B cell (primary cell): ENCODE measurements around the gene SPPL2B. TPM values are rescaled to one million over a fixed set of nuclear protein-coding genes. Genes with fewer than 3 reads are reported as not detected.

Experiments
- ATAC-seq: fragments of 200-7000 bp; cut with Tn5 transposase; one replicate; pipeline ENCODE4 v1.10.0; 2021; ENCODE audit warnings: low read depth, mild to moderate bottlenecking, moderate number of reproducible peaks, moderate library complexity
- CTCF ChIA-PET: fragments of 350-600 bp; sonication (Branson Sonifier 250); formaldehyde crosslinking; loops from one replicate; lab custom pipeline; 2021; ENCODE audit warnings: antibody characterized with exemption, inconsistent platforms; lab: Charles Lee
- POLR2A ChIA-PET: fragments of 350-600 bp; sonication (Branson Sonifier 250); formaldehyde crosslinking; loops from one replicate; lab custom pipeline; 2021; ENCODE audit warnings: antibody characterized with exemption; lab: Charles Lee
- DNase-seq: peaks from one replicate; pipeline ENCODE4 v3.0.0; 2013
- H2AFZ ChIP-seq: 2 replicates; pipeline ENCODE4 v1.6.1; 2012; ENCODE audit warnings: mild to moderate bottlenecking, low read depth, low read length; ENCODE audit not compliant: insufficient read depth, poor library complexity, severe bottlenecking
- H3K27ac ChIP-seq, 2 donors: 1 replicate in 1 of 2; 2 replicates in 1 of 2; pipeline ENCODE4 v1.5.1; 2012 to 2013; ENCODE audit warnings: low read length in 2 of 2, mild to moderate bottlenecking in 2 of 2, moderate library complexity in 1 of 2
- H3K27me3 ChIP-seq, 4 experiments: fragments of 200-600 bp in 1 of 4; sonication (generic) in 1 of 4; replicated peaks in 1 of 4; 1 replicate in 2 of 4; 2 replicates in 2 of 4; pipeline versions ENCODE4 v1.6.1 to v1.7.0; 2013 to 2016; ENCODE audit warnings: low read length in 3 of 4, mild to moderate bottlenecking in 2 of 4, mixed read lengths in 1 of 4, moderate library complexity in 1 of 4; ENCODE audit not compliant: insufficient read depth in 4 of 4, control insufficient read depth in 3 of 4; ENCODE audit errors: control extremely low read depth in 1 of 4
- H3K36me3 ChIP-seq, 2 experiments: replicated peaks in 1 of 2; 1 replicate in 1 of 2; 2 replicates in 1 of 2; pipeline versions ENCODE4 v1.6.1 to v1.7.1; 2013; ENCODE audit warnings: low read length in 1 of 2; ENCODE audit not compliant: insufficient read depth in 2 of 2, control insufficient read depth in 1 of 2; ENCODE audit errors: control extremely low read depth in 1 of 2, extremely low read depth in 1 of 2
- H3K4me1 ChIP-seq, 2 donors: fragments of 200-600 bp in 1 of 2; sonication (generic) in 1 of 2; 1 replicate in 1 of 2; 2 replicates in 1 of 2; pipeline versions ENCODE4 v1.5.1 to v1.6.1; 2013 to 2017; ENCODE audit warnings: low read length in 2 of 2; ENCODE audit not compliant: control insufficient read depth in 2 of 2, insufficient read depth in 2 of 2
- H3K4me2 ChIP-seq: replicated peaks from 2 replicates; pipeline ENCODE3; 2012; ENCODE audit warnings: mild to moderate bottlenecking, low read depth, low read length; ENCODE audit not compliant: poor library complexity, severe bottlenecking
- H3K4me3 ChIP-seq, 5 experiments: fragments of 200-600 bp in 1 of 5; sonication (generic) in 1 of 5; 1 replicate in 3 of 5; 2 replicates in 2 of 5; pipeline versions ENCODE4 v1.5.1 to v1.7.0; 2011 to 2016; ENCODE audit warnings: low read length in 4 of 5, mild to moderate bottlenecking in 4 of 5, low read depth in 2 of 5, control low read depth in 1 of 5, moderate library complexity in 1 of 5; ENCODE audit not compliant: insufficient read depth in 1 of 5; ENCODE audit errors: control extremely low read depth in 1 of 5, extremely low read depth in 1 of 5
- H3K79me2 ChIP-seq: fragments of 200-600 bp; sonication (generic); one replicate; pipeline ENCODE4 v1.6.0; 2016; ENCODE audit warnings: low read length; ENCODE audit not compliant: control insufficient read depth, insufficient read depth
- H3K9ac ChIP-seq: fragments of 200-600 bp; sonication (generic); 2 replicates; pipeline ENCODE4 v1.6.1; 2017; ENCODE audit warnings: mild to moderate bottlenecking, low read length, moderate library complexity
- H3K9me3 ChIP-seq, 3 donors: one replicate each; pipeline versions ENCODE4 v1.6.1 to v1.7.1; 2013; ENCODE audit warnings: low read length in 2 of 3; ENCODE audit not compliant: control insufficient read depth in 2 of 3, insufficient read depth in 1 of 3; ENCODE audit errors: control extremely low read depth in 1 of 3
- H4K20me1 ChIP-seq: 2 replicates; pipeline ENCODE4 v1.6.0; 2012; ENCODE audit warnings: mild to moderate bottlenecking, low read length; ENCODE audit not compliant: insufficient read depth, control insufficient read depth, poor library complexity, severe bottlenecking
- H3K27ac Mint-ChIP-seq: one replicate; pipeline ENCODE4 v1.8.0; 2021; ENCODE audit warnings: mixed read lengths
- H3K27me3 Mint-ChIP-seq: one replicate; pipeline ENCODE4 v1.8.0; 2021; ENCODE audit warnings: mixed read lengths
- H3K4me1 Mint-ChIP-seq: one replicate; pipeline ENCODE4 v1.8.0; 2021; ENCODE audit warnings: mixed read lengths
- H3K4me3 Mint-ChIP-seq: one replicate; pipeline ENCODE4 v1.8.0; 2021; ENCODE audit warnings: mixed read lengths
- H3K9me3 Mint-ChIP-seq: one replicate; pipeline ENCODE4 v1.8.0; 2022; ENCODE audit warnings: mixed read lengths; ENCODE audit not compliant: insufficient read depth
- CTCF ChIP-seq: fragments of 200-600 bp; IDR thresholded peaks from one replicate; pipeline ENCODE4 v1.8.0; 2022; ENCODE audit warnings: antibody characterized with exemption, mild to moderate bottlenecking
- EZH2 ChIP-seq: IDR thresholded peaks from 2 replicates; pipeline ENCODE4 v1.6.1; 2012; ENCODE audit warnings: borderline replicate concordance, low read depth, mild to moderate bottlenecking, moderate library complexity, low read length; ENCODE audit not compliant: insufficient read depth, poor library complexity, severe bottlenecking
- WGBS: methylation state at CpG from one replicate; pipeline ENCODE4 v1.1.5; 2013; ENCODE audit warnings: missing lambda C conversion rate; ENCODE audit not compliant: insufficient coverage; 5-methylcytosine and 5-hydroxymethylcytosine counted together
- intact Hi-C: fragments of 100-400 bp; cut with micrococcal nuclease; formaldehyde crosslinking; loops from one replicate; pipeline ENCODE4 v1.10.0; 2022
- polyA plus RNA-seq: library from polyadenylated mRNA; depleted of rRNA; stranded (reverse); fragments of >200 nt; gene quantifications from 2 replicates; pipeline ENCODE4 v1.2.3, GENCODE V29; 2012
- total RNA-seq, 2 donors: library from RNA; stranded (reverse); fragments of 120-200 nt in 1 of 2; gene quantifications; 1 replicate in 1 of 2; 2 replicates in 1 of 2; pipeline versions ENCODE4 v1.2.3 to v1.2.4, GENCODE V29; 2013 to 2022

The SPPL2B gene
- total and polyA plus RNA-seq, 2 donors (not counting 1 experiment from before 2014, with no cell fraction given) = 415 to 479 TPM

DNA sequence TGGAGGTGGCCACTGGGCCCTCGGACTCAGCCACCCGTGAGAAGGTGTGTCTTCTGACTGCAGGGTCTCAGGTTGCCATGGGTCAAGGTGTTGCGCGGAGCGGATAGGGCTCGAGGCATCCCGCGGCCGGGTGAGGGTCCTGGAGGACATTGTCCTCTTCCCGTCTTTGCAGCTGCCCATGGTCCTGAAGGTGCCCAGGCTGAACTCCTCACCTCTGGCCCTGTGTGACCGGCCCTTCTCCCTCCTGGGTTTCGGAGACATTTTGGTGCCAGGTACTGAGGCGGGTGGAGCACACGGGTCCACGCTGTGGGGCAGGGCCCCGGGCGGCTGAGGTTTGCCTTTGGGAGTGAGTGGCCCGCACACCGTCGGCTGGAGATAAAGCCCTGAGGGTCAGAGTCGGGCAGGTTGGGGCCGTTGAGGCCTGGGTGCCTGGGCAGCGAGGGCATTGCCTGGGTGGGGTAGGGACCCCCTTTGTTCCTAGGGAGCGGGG, 15.9 kb downstream of the SPPL2B start:
- H3K4me3 Mint-ChIP-seq = no peak overlapping the region
- Histone ChIP-seq H2AFZ (no peak overlapping the region), H3K4me3 (no peak overlapping the region), H3K4me2 (no peak overlapping the region), H3K79me2 (no peaks in the 10 kb centered on the region), H3K36me3 (peaks cover 0 to 49% of the 10 kb centered on the region in 2 experiments), H3K9ac (no peak overlapping the region), H3K9me3 (no peaks in the 10 kb centered on the region), H3K27ac (no peak overlapping the region), H3K27me3 (no peaks in the 10 kb centered on the region), H3K4me1 (no peaks in the 10 kb centered on the region), H4K20me1 (peaks cover 13% of the 10 kb centered on the region)
- CTCF ChIA-PET = no interaction called here
- POLR2A ChIA-PET = no interaction called here
- 98% methylated on average over 24 of the region's 24 CpGs for WGBS
- H3K4me1 Mint-ChIP-seq = no peaks in the 10 kb centered on the region
- TF ChIP-seq EZH2 (no peak), CTCF (no peak)
- ATAC-seq = no peak
- H3K9me3 Mint-ChIP-seq = no peaks in the 10 kb centered on the region
- no peak for DNase-seq
- no peak overlapping the region for H3K27ac Mint-ChIP-seq
- no peaks in the 10 kb centered on the region for H3K27me3 Mint-ChIP-seq
- intact Hi-C loops = no loop called here

DNA sequence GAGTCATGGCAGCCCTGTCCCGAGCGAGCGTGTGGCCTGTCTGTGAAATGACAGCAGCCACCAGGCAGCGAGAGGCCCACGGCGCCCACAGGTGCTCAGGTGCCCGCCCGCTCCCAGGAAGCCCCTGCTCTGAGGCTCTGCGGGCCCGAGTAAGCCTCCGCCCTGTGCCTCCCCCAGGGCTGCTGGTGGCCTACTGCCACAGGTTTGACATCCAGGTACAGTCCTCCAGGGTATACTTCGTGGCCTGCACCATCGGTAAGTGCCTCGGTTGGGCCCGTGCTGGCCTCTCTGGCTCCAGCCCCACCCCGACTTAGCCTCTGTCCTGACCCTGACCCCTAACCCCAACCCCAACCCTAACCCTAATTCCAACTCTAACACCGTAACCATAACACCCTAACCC, 16.6 kb downstream of the SPPL2B start:
- Mint-ChIP-seq H3K4me3 (no peak overlapping the region), H3K4me1 (no peaks in the 10 kb centered on the region), H3K27ac (no peak overlapping the region), H3K27me3 (no peaks in the 10 kb centered on the region), H3K9me3 (no peaks in the 10 kb centered on the region)
- H3K4me1 ChIP-seq = no peaks in the 10 kb centered on the region
- ChIA-PET CTCF (no interaction called here), POLR2A (no interaction called here)
- H3K9ac ChIP-seq = no peak overlapping the region
- H3K9me3 ChIP-seq = no peaks in the 10 kb centered on the region
- H3K27ac ChIP-seq = no peak overlapping the region
- H3K4me3 ChIP-seq = no peak overlapping the region
- no peaks in the 10 kb centered on the region for H3K79me2 ChIP-seq
- no peak overlapping the region for H2AFZ ChIP-seq
- peaks cover 0 to 49% of the 10 kb centered on the region in 2 experiments for H3K36me3 ChIP-seq
- DNase-seq (no peak), ATAC-seq (no peak)
- peaks cover 7% of the 10 kb centered on the region for H4K20me1 ChIP-seq
- 97% methylated on average over 17 of the region's 17 CpGs for WGBS
- TF ChIP-seq CTCF (no peak), EZH2 (no peak)
- no peak overlapping the region for H3K4me2 ChIP-seq
- no peaks in the 10 kb centered on the region for H3K27me3 ChIP-seq
- intact Hi-C loops = no loop called here
